K562 (cell line): ENCODE measurements around the gene COL16A1.

Experiments
- NFYB ChIP-seq: IDR thresholded peaks from 2 replicates; pipeline ENCODE4 v1.6.1; 2011; ENCODE audit warnings: mild to moderate bottlenecking, moderate library complexity; ENCODE audit not compliant: insufficient read length; ENCODE audit errors: extremely low read depth
- RFX5 ChIP-seq: IDR thresholded peaks from 2 replicates; pipeline ENCODE4 v1.6.1; 2011; ENCODE audit warnings: low read depth, mild to moderate bottlenecking, improper control_type of control experiment, low read length
- ZBTB1 ChIP-seq: sonication (generic); formaldehyde crosslinking; IDR thresholded peaks from 2 replicates; pipeline ENCODE4 v1.8.1; 2023; ENCODE audit warnings: missing genetic modification reagents, low read depth, mild to moderate bottlenecking, borderline replicate concordance
- ZNF780A ChIP-seq: fragments of 250-450 bp; sonication (Bioruptor Pico); IDR thresholded peaks from 2 replicates; pipeline ENCODE4 v1.5.0; 2021; ENCODE audit warnings: mild to moderate bottlenecking
- TF ChIP-seq, protein P1 (sequence below), 2 experiments: fragments of 450-650 bp; formaldehyde crosslinking in 1 of 2; IDR thresholded peaks; 2 replicates each; pipeline versions ENCODE4 v1.4.0 to v1.6.1; 2014 to 2020; ENCODE audit warnings: mild to moderate bottlenecking in 2 of 2, borderline replicate concordance in 1 of 2, low read depth in 1 of 2
- TF ChIP-seq, protein P2 (sequence below), 2 experiments: fragments of 450-650 bp in 1 of 2; sonication (generic) in 1 of 2; formaldehyde crosslinking; conservative IDR thresholded peaks; 2 replicates each; pipeline versions ENCODE4 v1.4.0 to v1.8.1; 2020 to 2022; ENCODE audit warnings: mild to moderate bottlenecking in 1 of 2, missing genetic modification reagents in 1 of 2
- TF ChIP-seq, protein P3 (sequence below): fragments of 450-650 bp; IDR thresholded peaks from 2 replicates; pipeline ENCODE4 v1.6.1; 2016; ENCODE audit warnings: borderline replicate concordance

DNA sequence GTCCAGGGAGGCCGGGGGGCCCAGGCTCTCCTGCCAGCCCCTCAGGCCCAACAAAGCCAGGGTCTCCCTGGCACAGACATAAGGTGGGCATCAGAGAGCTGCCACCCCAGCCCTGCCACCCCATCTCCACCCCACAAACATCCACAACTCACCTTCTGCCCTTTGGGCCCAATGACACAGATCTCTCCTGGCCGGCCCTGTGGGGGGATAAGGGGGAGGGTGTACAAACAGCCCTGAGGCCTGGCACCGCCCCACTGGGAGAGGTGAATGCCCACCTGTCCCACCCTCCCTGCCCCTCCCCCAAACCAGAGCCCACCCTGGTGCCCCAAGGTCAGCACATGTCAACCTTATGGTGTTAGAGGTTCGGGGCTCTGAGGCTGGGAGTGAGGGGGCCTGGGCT lies 12.4 kb downstream of the COL16A1 start:
- TF ChIP-seq RFX5 (no peak), ZBTB1 (CRISPR knock-in tag) (no peak), NFYB (no peak), ZNF780A (CRISPR knock-in tag) (no peak)
- TF ChIP-seq, protein P1, sequence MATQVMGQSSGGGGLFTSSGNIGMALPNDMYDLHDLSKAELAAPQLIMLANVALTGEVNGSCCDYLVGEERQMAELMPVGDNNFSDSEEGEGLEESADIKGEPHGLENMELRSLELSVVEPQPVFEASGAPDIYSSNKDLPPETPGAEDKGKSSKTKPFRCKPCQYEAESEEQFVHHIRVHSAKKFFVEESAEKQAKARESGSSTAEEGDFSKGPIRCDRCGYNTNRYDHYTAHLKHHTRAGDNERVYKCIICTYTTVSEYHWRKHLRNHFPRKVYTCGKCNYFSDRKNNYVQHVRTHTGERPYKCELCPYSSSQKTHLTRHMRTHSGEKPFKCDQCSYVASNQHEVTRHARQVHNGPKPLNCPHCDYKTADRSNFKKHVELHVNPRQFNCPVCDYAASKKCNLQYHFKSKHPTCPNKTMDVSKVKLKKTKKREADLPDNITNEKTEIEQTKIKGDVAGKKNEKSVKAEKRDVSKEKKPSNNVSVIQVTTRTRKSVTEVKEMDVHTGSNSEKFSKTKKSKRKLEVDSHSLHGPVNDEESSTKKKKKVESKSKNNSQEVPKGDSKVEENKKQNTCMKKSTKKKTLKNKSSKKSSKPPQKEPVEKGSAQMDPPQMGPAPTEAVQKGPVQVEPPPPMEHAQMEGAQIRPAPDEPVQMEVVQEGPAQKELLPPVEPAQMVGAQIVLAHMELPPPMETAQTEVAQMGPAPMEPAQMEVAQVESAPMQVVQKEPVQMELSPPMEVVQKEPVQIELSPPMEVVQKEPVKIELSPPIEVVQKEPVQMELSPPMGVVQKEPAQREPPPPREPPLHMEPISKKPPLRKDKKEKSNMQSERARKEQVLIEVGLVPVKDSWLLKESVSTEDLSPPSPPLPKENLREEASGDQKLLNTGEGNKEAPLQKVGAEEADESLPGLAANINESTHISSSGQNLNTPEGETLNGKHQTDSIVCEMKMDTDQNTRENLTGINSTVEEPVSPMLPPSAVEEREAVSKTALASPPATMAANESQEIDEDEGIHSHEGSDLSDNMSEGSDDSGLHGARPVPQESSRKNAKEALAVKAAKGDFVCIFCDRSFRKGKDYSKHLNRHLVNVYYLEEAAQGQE (IDR thresholded peaks at IDR 0.05; ENCODE audit: borderline replicate concordance): no peak
- TF ChIP-seq, protein P1 (CRISPR knock-in tag; IDR thresholded peaks at IDR 0.05; ENCODE audit: low read depth): no peak
- TF ChIP-seq, protein P2, sequence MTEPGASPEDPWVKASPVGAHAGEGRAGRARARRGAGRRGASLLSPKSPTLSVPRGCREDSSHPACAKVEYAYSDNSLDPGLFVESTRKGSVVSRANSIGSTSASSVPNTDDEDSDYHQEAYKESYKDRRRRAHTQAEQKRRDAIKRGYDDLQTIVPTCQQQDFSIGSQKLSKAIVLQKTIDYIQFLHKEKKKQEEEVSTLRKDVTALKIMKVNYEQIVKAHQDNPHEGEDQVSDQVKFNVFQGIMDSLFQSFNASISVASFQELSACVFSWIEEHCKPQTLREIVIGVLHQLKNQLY (CRISPR knock-in tag; conservative IDR thresholded peaks at IDR 0.05): no peak
- TF ChIP-seq, protein P3, sequence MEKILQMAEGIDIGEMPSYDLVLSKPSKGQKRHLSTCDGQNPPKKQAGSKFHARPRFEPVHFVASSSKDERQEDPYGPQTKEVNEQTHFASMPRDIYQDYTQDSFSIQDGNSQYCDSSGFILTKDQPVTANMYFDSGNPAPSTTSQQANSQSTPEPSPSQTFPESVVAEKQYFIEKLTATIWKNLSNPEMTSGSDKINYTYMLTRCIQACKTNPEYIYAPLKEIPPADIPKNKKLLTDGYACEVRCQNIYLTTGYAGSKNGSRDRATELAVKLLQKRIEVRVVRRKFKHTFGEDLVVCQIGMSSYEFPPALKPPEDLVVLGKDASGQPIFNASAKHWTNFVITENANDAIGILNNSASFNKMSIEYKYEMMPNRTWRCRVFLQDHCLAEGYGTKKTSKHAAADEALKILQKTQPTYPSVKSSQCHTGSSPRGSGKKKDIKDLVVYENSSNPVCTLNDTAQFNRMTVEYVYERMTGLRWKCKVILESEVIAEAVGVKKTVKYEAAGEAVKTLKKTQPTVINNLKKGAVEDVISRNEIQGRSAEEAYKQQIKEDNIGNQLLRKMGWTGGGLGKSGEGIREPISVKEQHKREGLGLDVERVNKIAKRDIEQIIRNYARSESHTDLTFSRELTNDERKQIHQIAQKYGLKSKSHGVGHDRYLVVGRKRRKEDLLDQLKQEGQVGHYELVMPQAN: no peak
